Mesenchymal stem cell (in vitro differentiated cells and primary cell): ENCODE measurements around the gene ZIC4.

Source experiments
- DNase-seq: peaks from one replicate; pipeline ENCODE4 v3.0.0-alpha.2; 2013
- H2AFZ ChIP-seq: one replicate; pipeline ENCODE4 v1.6.1; 2013; ENCODE audit warnings: low read depth, mild to moderate bottlenecking, control low read depth, inconsistent platforms, low read length, moderate library complexity
- H2AK5ac ChIP-seq: 2 replicates; pipeline ENCODE4 v1.6.1; 2013; ENCODE audit warnings: low read length, moderate library complexity, mild to moderate bottlenecking, inconsistent platforms; ENCODE audit not compliant: severe bottlenecking
- H2BK120ac ChIP-seq: one replicate; pipeline ENCODE4 v1.6.1; 2013; ENCODE audit warnings: low read depth, mild to moderate bottlenecking, inconsistent platforms, low read length, moderate library complexity
- H2BK12ac ChIP-seq, 2 experiments: one replicate each; pipeline ENCODE4 v1.6.1; 2013; ENCODE audit warnings: inconsistent platforms in 2 of 2, low read length in 2 of 2, mild to moderate bottlenecking in 2 of 2, moderate library complexity in 2 of 2, control low read depth in 1 of 2
- H2BK15ac ChIP-seq: one replicate; pipeline ENCODE4 v1.6.1; 2013; ENCODE audit warnings: mild to moderate bottlenecking, low read depth, inconsistent platforms; ENCODE audit not compliant: poor library complexity, severe bottlenecking
- H2BK5ac ChIP-seq: 2 replicates; pipeline ENCODE4 v1.6.1; 2013; ENCODE audit warnings: low read depth, mild to moderate bottlenecking, low read length, control low read depth, inconsistent platforms; ENCODE audit not compliant: poor library complexity, severe bottlenecking
- H3K14ac ChIP-seq, 2 experiments: one replicate each; pipeline ENCODE4 v1.6.1; 2013; ENCODE audit warnings: inconsistent platforms in 2 of 2, low read length in 2 of 2, control low read depth in 1 of 2, mild to moderate bottlenecking in 1 of 2, moderate library complexity in 1 of 2
- H3K18ac ChIP-seq, 2 experiments: one replicate each; pipeline ENCODE4 v1.6.1; 2013; ENCODE audit warnings: inconsistent platforms in 2 of 2, low read length in 2 of 2, control low read depth in 1 of 2, low read depth in 1 of 2, mild to moderate bottlenecking in 1 of 2
- H3K23ac ChIP-seq, 2 experiments: one replicate each; pipeline ENCODE4 v1.6.1; 2013; ENCODE audit warnings: inconsistent platforms in 2 of 2, low read length in 2 of 2, mild to moderate bottlenecking in 2 of 2, moderate library complexity in 2 of 2, control low read depth in 1 of 2
- H3K27ac ChIP-seq: 2 replicates; pipeline ENCODE4 v1.5.1; 2013; ENCODE audit warnings: mild to moderate bottlenecking, moderate library complexity, low read length, control low read depth, inconsistent platforms; ENCODE audit not compliant: poor library complexity, severe bottlenecking
- H3K27me3 ChIP-seq, 2 experiments: 2 replicates each; pipeline versions ENCODE4 v1.6.1 to v1.7.0; 2013; ENCODE audit warnings: low read length in 2 of 2, mild to moderate bottlenecking in 2 of 2, moderate library complexity in 2 of 2, control low read depth in 1 of 2, inconsistent platforms in 1 of 2; ENCODE audit not compliant: control insufficient read depth in 1 of 2, insufficient read depth in 1 of 2
- H3K36me3 ChIP-seq, 2 experiments: 2 replicates each; pipeline versions ENCODE4 v1.6.1 to v1.7.0; 2013; ENCODE audit warnings: low read length in 2 of 2, control low read depth in 1 of 2, inconsistent platforms in 1 of 2, low read depth in 1 of 2, mild to moderate bottlenecking in 1 of 2; ENCODE audit not compliant: insufficient read depth in 2 of 2, control insufficient read depth in 1 of 2
- H3K4ac ChIP-seq, 2 experiments: one replicate each; pipeline ENCODE4 v1.6.1; 2013; ENCODE audit warnings: inconsistent platforms in 2 of 2, low read length in 2 of 2, mild to moderate bottlenecking in 2 of 2, moderate library complexity in 2 of 2, control low read depth in 1 of 2, low read depth in 1 of 2
- H3K4me1 ChIP-seq: 2 replicates; pipeline ENCODE4 v1.6.1; 2013; ENCODE audit warnings: low read depth, low read length, control low read depth; ENCODE audit not compliant: control insufficient read depth, insufficient read depth
- H3K4me2 ChIP-seq: 2 replicates; pipeline ENCODE4 v1.6.1; 2013; ENCODE audit warnings: low read length, mild to moderate bottlenecking, inconsistent platforms; ENCODE audit not compliant: poor library complexity, severe bottlenecking
- H3K4me3 ChIP-seq, 2 experiments: 2 replicates each; pipeline versions ENCODE4 v1.5.1 to v1.7.0; 2013; ENCODE audit warnings: low read length in 2 of 2, mild to moderate bottlenecking in 2 of 2, control low read depth in 1 of 2, low read depth in 1 of 2; ENCODE audit not compliant: insufficient read depth in 1 of 2
- H3K79me1 ChIP-seq: replicated peaks from 2 replicates; pipeline ENCODE4 v1.6.1; 2013; ENCODE audit warnings: mild to moderate bottlenecking, control low read depth, low read length, inconsistent platforms; ENCODE audit not compliant: poor library complexity, severe bottlenecking
- H3K9ac ChIP-seq: 2 replicates; pipeline ENCODE4 v1.7.0; 2013; ENCODE audit warnings: mild to moderate bottlenecking, low read length, moderate library complexity
- H3K9me3 ChIP-seq: 2 replicates; pipeline ENCODE4 v1.7.0; 2013; ENCODE audit warnings: mild to moderate bottlenecking, low read length; ENCODE audit not compliant: control insufficient read depth
- H4K8ac ChIP-seq: one replicate; pipeline ENCODE4 v1.6.1; 2013; ENCODE audit warnings: inconsistent platforms, mild to moderate bottlenecking, low read length, moderate library complexity
- H4K91ac ChIP-seq: one replicate; pipeline ENCODE4 v1.6.1; 2013; ENCODE audit warnings: mild to moderate bottlenecking, low read length, inconsistent platforms
- WGBS: methylation state at CpG from one replicate; pipeline ENCODE4 v1.1.7; 2013; ENCODE audit warnings: mixed read lengths; 5-methylcytosine and 5-hydroxymethylcytosine counted together

ZIC4 gene

DNA sequence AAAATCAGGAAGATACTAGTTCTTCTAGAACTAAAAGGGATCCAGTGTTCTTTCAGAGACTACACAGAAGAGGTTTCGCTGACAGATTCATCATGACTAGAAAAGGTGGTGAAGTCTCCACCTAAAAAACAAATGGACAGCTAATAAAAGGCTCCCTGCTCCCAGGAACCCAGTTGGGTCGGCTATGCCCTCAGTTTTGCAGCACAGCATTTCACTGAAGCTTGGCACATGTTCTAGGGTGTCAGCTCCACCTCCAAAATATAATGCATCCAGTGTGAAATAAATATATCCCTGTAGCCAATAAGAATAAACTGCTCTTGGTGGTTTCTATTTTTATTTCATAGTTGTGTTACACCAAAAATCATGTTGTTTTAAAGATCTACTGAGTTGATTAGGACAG lies 55.0 kb downstream of the ZIC4 start:
- Histone ChIP-seq H2BK120ac (no peak overlapping the region), H3K79me1 (no peaks in the 10 kb centered on the region), H3K18ac (no peak overlapping the region), H4K91ac (no peak overlapping the region), H3K23ac (no peak overlapping the region), H3K4me1 (peaks cover 1% of the 10 kb centered on the region), H2AK5ac (no peak overlapping the region), H2BK15ac (no peak overlapping the region), H3K27me3 (peaks cover 28 to 42% of the 10 kb centered on the region in 2 experiments), H2AFZ (no peak overlapping the region), H2BK12ac (no peak overlapping the region), H3K4me2 (no peak overlapping the region), H3K14ac (no peak overlapping the region), H2BK5ac (no peak overlapping the region), H3K9ac (no peak overlapping the region), H4K8ac (no peak overlapping the region), H3K27ac (no peak overlapping the region), H3K9me3 (peaks cover 2% of the 10 kb centered on the region), H3K36me3 (no peaks in the 10 kb centered on the region), H3K4ac (no peak overlapping the region), H3K4me3 (no peak overlapping the region)
- 67% methylated on average over 2 of the region's 2 CpGs for WGBS
- DNase-seq, result no peak

DNA sequence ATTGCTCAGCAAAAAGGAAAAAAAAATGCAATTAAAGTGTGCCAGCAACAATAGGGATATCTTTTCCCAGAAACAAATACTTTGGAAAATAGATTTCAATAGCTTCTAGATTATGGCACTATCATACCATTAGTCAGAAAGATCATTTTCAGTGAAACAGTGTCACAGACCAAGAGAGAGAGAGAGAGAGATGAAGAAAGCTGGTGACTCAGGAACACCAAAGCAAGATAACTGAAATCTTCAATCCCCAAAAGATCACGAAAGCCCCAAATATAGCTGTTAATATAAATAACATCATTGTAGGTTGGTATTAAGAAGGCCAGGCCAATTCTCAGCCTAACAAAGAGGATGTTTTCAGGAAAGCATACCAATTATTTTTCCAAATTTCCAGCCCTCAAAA lies 57.4 kb downstream of the ZIC4 start:
- H3K27ac ChIP-seq, result no peak overlapping the region
- H2BK120ac ChIP-seq, result no peak overlapping the region
- no peak overlapping the region for H2BK12ac ChIP-seq
- no peak overlapping the region for H3K18ac ChIP-seq
- H3K4me2 ChIP-seq, result no peak overlapping the region
- DNase-seq, result no peak
- H4K8ac ChIP-seq, result no peak overlapping the region
- H3K9me3 ChIP-seq, result no peaks in the 10 kb centered on the region
- no peak overlapping the region for H3K4me3 ChIP-seq
- H3K4me1 ChIP-seq, result no peaks in the 10 kb centered on the region
- no peak overlapping the region for H3K9ac ChIP-seq
- no peak overlapping the region for H3K23ac ChIP-seq
- no peak overlapping the region for H2AFZ ChIP-seq
- no peak overlapping the region for H3K14ac ChIP-seq
- peaks cover 6 to 23% of the 10 kb centered on the region in 2 experiments for H3K27me3 ChIP-seq
- no peaks in the 10 kb centered on the region for H3K79me1 ChIP-seq
- no peak overlapping the region for H2BK15ac ChIP-seq
- H3K36me3 ChIP-seq, result no peaks in the 10 kb centered on the region
- no peak overlapping the region for H2AK5ac ChIP-seq
- H4K91ac ChIP-seq, result no peak overlapping the region
- H3K4ac ChIP-seq, result no peak overlapping the region
- H2BK5ac ChIP-seq, result no peak overlapping the region
- no CpG with 5 or more reads among the region's 1 CpG for WGBS

DNA sequence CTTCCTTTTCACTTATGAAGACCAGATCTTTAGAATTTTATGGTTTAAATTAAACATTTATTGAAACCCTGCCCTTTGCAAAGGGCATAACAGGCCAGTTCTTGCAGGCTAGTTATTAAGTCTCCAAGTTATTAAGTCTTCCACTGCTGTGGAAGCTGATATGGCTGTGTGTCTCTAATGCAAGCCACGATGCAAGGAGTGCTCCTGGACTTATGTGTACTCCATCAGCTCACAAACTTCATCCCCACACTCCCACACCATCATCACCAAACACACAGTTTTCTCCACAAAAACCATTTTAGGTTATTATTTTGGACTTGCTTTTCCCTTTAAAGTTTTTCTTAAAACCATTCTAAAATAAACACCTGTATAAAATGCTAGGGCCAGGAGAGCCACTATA lies 62.4 kb downstream of the ZIC4 start:
- H4K91ac ChIP-seq, result no peak overlapping the region
- no peak overlapping the region for H3K9ac ChIP-seq
- H4K8ac ChIP-seq, result no peak overlapping the region
- no peak overlapping the region for H2BK5ac ChIP-seq
- H2BK15ac ChIP-seq, result no peak overlapping the region
- H3K27ac ChIP-seq, result no peak overlapping the region
- no peaks in the 10 kb centered on the region for H3K36me3 ChIP-seq
- DNase-seq, result no peak
- no peak overlapping the region for H3K23ac ChIP-seq
- no peaks in the 10 kb centered on the region for H3K4me1 ChIP-seq
- no peak overlapping the region for H2AK5ac ChIP-seq
- H3K4me3 ChIP-seq, result no peak overlapping the region
- 56% methylated on average over 1 of the region's 1 CpG for WGBS
- H3K9me3 ChIP-seq, result no peaks in the 10 kb centered on the region
- no peak overlapping the region for H2BK120ac ChIP-seq
- no peak overlapping the region for H3K4ac ChIP-seq
- peaks cover 0 to 8% of the 10 kb centered on the region in 2 experiments for H3K27me3 ChIP-seq
- no peak overlapping the region for H2BK12ac ChIP-seq
- no peak overlapping the region for H3K14ac ChIP-seq
- H3K79me1 ChIP-seq, result no peaks in the 10 kb centered on the region
- no peak overlapping the region for H3K4me2 ChIP-seq
- H3K18ac ChIP-seq, result no peak overlapping the region
- no peak overlapping the region for H2AFZ ChIP-seq

DNA sequence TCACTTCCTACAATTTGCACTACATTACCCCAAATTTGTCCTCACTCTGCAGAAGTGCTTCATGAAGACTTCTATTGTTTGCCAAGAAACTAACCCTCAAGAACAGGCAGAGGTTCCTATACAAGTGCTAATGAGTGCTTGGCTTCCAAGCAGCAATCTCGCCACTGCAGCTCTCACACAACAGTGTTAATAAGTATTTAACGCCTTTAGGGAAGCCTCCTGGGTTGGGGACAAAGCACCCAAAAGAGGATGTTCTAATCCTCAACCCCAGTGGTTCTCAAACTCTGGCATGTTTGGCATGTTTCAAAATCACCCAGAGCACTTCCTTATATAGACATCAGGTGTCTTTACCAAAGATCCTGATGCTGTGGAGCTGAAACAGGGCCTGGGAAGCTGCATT lies 64.6 kb downstream of the ZIC4 start:
- no peak overlapping the region for H3K4me3 ChIP-seq
- no peak overlapping the region for H3K18ac ChIP-seq
- H4K91ac ChIP-seq, result no peak overlapping the region
- no peak overlapping the region for H2BK12ac ChIP-seq
- no peaks in the 10 kb centered on the region for H3K79me1 ChIP-seq
- DNase-seq, result no peak
- WGBS, result 25% methylated on average over 2 of the region's 2 CpGs
- no peak overlapping the region for H3K27ac ChIP-seq
- H3K9me3 ChIP-seq, result no peaks in the 10 kb centered on the region
- H4K8ac ChIP-seq, result no peak overlapping the region
- H2AK5ac ChIP-seq, result no peak overlapping the region
- H3K4me2 ChIP-seq, result no peak overlapping the region
- no peak overlapping the region for H2AFZ ChIP-seq
- no peak overlapping the region for H2BK120ac ChIP-seq
- H3K27me3 ChIP-seq, result peaks cover 0 to 8% of the 10 kb centered on the region in 2 experiments
- H3K4ac ChIP-seq, result no peak overlapping the region
- H3K14ac ChIP-seq, result no peak overlapping the region
- H3K36me3 ChIP-seq, result no peaks in the 10 kb centered on the region
- no peaks in the 10 kb centered on the region for H3K4me1 ChIP-seq
- H2BK15ac ChIP-seq, result no peak overlapping the region
- no peak overlapping the region for H3K9ac ChIP-seq
- H3K23ac ChIP-seq, result no peak overlapping the region
- H2BK5ac ChIP-seq, result no peak overlapping the region
